Measurements from ENCODE around the gene RILP. TPM values are rescaled to one million over a fixed set of nuclear protein-coding genes. Genes with fewer than 3 reads are reported as not detected.

RILP gene
- total RNA-seq, 1 donor from 2014 or later = 41.5 TPM

DNA sequence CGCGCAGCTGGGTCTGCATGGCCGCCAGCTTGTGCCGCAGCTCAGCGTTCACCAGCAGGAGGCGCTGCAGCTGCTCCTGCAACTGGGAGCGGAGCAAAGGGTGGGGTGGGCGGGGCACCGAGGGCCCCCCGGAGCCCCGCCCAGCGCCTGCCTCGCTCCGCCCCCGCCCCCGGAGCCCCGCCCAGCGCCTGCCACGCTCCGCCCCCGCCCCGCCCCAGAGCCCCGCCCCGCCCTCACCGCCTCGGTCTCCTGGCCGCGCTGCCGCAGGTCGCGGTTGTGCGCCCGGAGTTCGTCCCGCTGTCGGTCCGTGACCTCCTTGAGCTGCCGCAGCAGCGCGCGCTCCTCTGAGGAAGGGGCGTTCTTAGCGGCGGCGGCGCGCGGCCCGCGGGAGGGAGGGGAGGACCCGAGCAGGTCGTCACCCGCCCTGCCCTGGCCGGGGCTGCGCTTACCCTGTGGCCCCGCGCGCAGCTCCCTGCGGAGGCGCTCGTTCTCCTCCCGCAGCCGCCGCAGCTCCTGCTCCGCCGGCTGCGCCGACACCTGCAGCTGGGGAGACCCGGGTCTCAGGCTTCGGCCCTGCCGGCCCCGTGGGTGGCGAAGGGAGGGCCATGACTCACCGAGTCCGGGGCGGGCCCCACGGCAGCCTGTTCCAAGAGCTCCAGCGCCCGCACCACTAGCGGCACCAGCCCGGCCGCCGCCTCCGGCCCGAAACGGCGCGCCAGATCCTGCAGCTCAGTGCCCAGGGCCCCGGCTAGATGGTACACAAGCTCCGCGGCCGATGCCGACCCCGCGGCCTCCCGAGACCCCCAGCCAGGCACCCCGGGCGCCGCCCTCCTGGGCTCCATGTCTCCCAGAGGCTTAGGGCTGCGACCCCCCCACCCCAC, 463 bp downstream of the RILP start:
- Histone ChIP-seq H3K27ac (peak overlapping the region; percentile 99), H3K27me3 (ENCODE audit: low read depth) (no peaks in the 10 kb centered on the region), H3K4me1 (peaks cover 60% of the 10 kb centered on the region), H3K4me3 (peak overlapping the region; percentile 84), H3K9me3 (no peaks in the 10 kb centered on the region), H3K36me3 (peaks cover 45% of the 10 kb centered on the region)
- ATAC-seq (peak; percentile 79 to 88), DNase-seq (peak; percentile 97)
- intact Hi-C loops (cut with DNase I) = no loop called here
- TF ChIP-seq, protein P1, sequence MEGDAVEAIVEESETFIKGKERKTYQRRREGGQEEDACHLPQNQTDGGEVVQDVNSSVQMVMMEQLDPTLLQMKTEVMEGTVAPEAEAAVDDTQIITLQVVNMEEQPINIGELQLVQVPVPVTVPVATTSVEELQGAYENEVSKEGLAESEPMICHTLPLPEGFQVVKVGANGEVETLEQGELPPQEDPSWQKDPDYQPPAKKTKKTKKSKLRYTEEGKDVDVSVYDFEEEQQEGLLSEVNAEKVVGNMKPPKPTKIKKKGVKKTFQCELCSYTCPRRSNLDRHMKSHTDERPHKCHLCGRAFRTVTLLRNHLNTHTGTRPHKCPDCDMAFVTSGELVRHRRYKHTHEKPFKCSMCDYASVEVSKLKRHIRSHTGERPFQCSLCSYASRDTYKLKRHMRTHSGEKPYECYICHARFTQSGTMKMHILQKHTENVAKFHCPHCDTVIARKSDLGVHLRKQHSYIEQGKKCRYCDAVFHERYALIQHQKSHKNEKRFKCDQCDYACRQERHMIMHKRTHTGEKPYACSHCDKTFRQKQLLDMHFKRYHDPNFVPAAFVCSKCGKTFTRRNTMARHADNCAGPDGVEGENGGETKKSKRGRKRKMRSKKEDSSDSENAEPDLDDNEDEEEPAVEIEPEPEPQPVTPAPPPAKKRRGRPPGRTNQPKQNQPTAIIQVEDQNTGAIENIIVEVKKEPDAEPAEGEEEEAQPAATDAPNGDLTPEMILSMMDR (IDR thresholded peaks at IDR 0.05) = peak; percentile 72

- H3K4me1 ChIP-seq = peaks cover 65% of the 10 kb centered on the region
- ATAC-seq (peak; percentile 2 to 3), DNase-seq (peak; percentile 78)
- H3K27ac ChIP-seq = peak overlapping the region; percentile 95
- H3K36me3 ChIP-seq = peaks cover 36% of the 10 kb centered on the region
- H3K4me3 ChIP-seq = peak overlapping the region; percentile 77
- intact Hi-C loops (cut with DNase I) = no loop called here
- H3K27me3 ChIP-seq (ENCODE audit: low read depth) = no peaks in the 10 kb centered on the region
- H3K9me3 ChIP-seq = no peaks in the 10 kb centered on the region
- TF ChIP-seq, protein P1 (IDR thresholded peaks at IDR 0.05) = no peak
Observed at GRCh38 chr17:1648173-1648962, 1.3 kb downstream of the RILP start.

GRCh38 chr17:1647802-1648171, 1.9 kb downstream of the RILP start:
- peaks cover 65% of the 10 kb centered on the region for H3K4me1 ChIP-seq
- no peaks in the 10 kb centered on the region for H3K9me3 ChIP-seq

DNA sequence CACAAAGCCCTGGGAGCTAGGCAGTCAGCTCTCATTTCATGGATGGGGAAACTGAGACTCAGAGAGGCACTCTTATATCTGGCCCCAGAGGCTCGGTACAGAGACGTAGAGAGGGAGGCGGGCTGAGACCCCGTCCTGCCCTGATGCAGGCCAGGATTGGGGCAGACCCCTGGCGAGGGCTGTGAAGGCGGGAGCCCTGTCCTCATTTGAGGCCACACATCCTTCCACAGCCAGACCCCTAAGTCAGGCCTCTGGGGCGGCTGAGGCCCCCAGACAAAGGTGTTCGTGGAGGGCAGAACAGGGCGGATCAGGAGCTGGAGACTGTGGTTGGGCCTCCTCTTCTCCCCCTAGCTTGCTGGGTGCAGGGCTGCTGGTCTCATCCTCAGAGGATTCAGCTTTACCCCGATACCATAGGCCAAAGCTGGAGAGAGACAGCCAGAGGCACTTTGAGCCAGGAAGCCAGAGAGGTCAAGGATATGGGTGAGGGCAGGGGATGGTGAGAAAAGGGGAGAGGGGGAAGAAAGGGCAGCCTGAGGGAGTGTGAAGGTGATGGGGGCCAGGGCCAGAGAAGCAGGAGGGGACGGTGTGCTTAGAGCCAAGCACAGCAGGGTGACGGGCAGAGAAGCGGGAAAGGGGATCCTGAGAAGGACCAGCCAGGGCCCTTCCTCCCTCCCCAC, 3.3 kb downstream of the RILP start:
- ATAC-seq (no peak), DNase-seq (peak; percentile 41)
- H3K4me1 ChIP-seq = peaks cover 65% of the 10 kb centered on the region
- intact Hi-C loops (cut with DNase I) = no loop called here
- TF ChIP-seq, protein P1 (IDR thresholded peaks at IDR 0.05) = no peak
- peak overlapping the region; percentile 95 for H3K27ac ChIP-seq
- no peaks in the 10 kb centered on the region for H3K27me3 ChIP-seq (ENCODE audit: low read depth)
- peaks cover 16% of the 10 kb centered on the region for H3K36me3 ChIP-seq
- peak overlapping the region; percentile 62 for H3K4me3 ChIP-seq
- H3K9me3 ChIP-seq = no peaks in the 10 kb centered on the region

More at GRCh38 chr17:1647802-1648171, 1.9 kb downstream of the RILP start:
- peak overlapping the region; percentile 95 for H3K27ac ChIP-seq
- intact Hi-C loops (cut with DNase I) = no loop called here
- TF ChIP-seq, protein P1 (IDR thresholded peaks at IDR 0.05) = no peak
- no peaks in the 10 kb centered on the region for H3K27me3 ChIP-seq (ENCODE audit: low read depth)
- peaks cover 30% of the 10 kb centered on the region for H3K36me3 ChIP-seq
- DNase-seq (no peak), ATAC-seq (no peak)
- peak overlapping the region; percentile 77 for H3K4me3 ChIP-seq

All from lower lobe of right lung (tissue), 2 donors.